ENCODE data around the gene RNF114.

Gene RNF114

DNA sequence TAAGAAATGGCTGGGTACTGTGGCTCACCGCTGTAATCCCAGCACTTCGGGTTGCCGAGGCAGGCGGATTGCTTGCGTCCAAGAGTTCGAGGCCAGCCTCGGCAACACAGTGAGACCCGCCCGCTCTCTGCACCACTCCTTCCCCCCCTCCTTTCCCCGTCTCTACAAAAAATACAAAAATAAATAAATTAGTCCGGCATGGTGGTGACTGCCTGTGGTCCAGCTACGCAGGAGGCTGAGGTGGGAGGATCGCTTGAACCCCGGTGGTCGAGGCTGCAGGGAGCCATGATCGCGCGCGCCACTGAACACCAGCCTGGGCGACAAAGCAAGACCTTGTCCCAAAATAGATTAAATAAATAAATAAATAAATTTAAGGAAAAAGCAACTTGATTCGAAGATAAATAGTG is 448 bp upstream of the RNF114 start:
- TF ChIP-seq, protein P1, sequence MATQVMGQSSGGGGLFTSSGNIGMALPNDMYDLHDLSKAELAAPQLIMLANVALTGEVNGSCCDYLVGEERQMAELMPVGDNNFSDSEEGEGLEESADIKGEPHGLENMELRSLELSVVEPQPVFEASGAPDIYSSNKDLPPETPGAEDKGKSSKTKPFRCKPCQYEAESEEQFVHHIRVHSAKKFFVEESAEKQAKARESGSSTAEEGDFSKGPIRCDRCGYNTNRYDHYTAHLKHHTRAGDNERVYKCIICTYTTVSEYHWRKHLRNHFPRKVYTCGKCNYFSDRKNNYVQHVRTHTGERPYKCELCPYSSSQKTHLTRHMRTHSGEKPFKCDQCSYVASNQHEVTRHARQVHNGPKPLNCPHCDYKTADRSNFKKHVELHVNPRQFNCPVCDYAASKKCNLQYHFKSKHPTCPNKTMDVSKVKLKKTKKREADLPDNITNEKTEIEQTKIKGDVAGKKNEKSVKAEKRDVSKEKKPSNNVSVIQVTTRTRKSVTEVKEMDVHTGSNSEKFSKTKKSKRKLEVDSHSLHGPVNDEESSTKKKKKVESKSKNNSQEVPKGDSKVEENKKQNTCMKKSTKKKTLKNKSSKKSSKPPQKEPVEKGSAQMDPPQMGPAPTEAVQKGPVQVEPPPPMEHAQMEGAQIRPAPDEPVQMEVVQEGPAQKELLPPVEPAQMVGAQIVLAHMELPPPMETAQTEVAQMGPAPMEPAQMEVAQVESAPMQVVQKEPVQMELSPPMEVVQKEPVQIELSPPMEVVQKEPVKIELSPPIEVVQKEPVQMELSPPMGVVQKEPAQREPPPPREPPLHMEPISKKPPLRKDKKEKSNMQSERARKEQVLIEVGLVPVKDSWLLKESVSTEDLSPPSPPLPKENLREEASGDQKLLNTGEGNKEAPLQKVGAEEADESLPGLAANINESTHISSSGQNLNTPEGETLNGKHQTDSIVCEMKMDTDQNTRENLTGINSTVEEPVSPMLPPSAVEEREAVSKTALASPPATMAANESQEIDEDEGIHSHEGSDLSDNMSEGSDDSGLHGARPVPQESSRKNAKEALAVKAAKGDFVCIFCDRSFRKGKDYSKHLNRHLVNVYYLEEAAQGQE (IDR thresholded peaks at IDR 0.05; ENCODE audit: insufficient read depth in 1 of 2, low read depth in 2 of 2, low read length in 2 of 2): no peak
- TF ChIP-seq FOXP2 (optimal IDR thresholded peaks at IDR 0.05; ENCODE audit: borderline replicate concordance, extremely low read depth, extremely low read length, insufficient read depth) (no peak), SIN3A (IDR thresholded peaks at IDR 0.05; ENCODE audit: borderline replicate concordance, insufficient read depth, low read length) (no peak), TAF1 (IDR thresholded peaks at IDR 0.05; ENCODE audit: borderline replicate concordance, insufficient read depth, low read length) (no peak), POLR2AphosphoS5 (IDR thresholded peaks at IDR 0.05; ENCODE audit: low read depth, low read length) (no peak)

GRCh38 chr20:49937027-49937929 is 1.1 kb downstream of the RNF114 start:
- TF ChIP-seq SIN3A (IDR thresholded peaks at IDR 0.05; ENCODE audit: borderline replicate concordance, insufficient read depth, low read length) (no peak), POLR2AphosphoS5 (IDR thresholded peaks at IDR 0.05; ENCODE audit: low read depth, low read length) (peak; percentile 37; the same call in 1 of the 2 replicates), TAF1 (IDR thresholded peaks at IDR 0.05; ENCODE audit: borderline replicate concordance, insufficient read depth, low read length) (no peak)

GRCh38 chr20:49938173-49939163 is 2.3 kb downstream of the RNF114 start:
- TF ChIP-seq, protein P1 (IDR thresholded peaks at IDR 0.05; ENCODE audit: insufficient read depth in 1 of 2, low read depth in 2 of 2, low read length in 2 of 2): no peak
- TF ChIP-seq SIN3A (IDR thresholded peaks at IDR 0.05; ENCODE audit: borderline replicate concordance, insufficient read depth, low read length): no peak
- TF ChIP-seq TAF1 (IDR thresholded peaks at IDR 0.05; ENCODE audit: borderline replicate concordance, insufficient read depth, low read length): no peak
- TF ChIP-seq FOXP2 (optimal IDR thresholded peaks at IDR 0.05; ENCODE audit: borderline replicate concordance, extremely low read depth, extremely low read length, insufficient read depth): no peak
- no peak for TF ChIP-seq POLR2AphosphoS5 (IDR thresholded peaks at IDR 0.05; ENCODE audit: low read depth, low read length)

GRCh38 chr20:49941456-49941855 is 5.3 kb downstream of the RNF114 start:
- TF ChIP-seq FOXP2 (optimal IDR thresholded peaks at IDR 0.05; ENCODE audit: borderline replicate concordance, extremely low read depth, extremely low read length, insufficient read depth) (no peak), TAF1 (IDR thresholded peaks at IDR 0.05; ENCODE audit: borderline replicate concordance, insufficient read depth, low read length) (no peak), SIN3A (IDR thresholded peaks at IDR 0.05; ENCODE audit: borderline replicate concordance, insufficient read depth, low read length) (no peak), POLR2AphosphoS5 (IDR thresholded peaks at IDR 0.05; ENCODE audit: low read depth, low read length) (no peak)
- TF ChIP-seq, protein P1 (IDR thresholded peaks at IDR 0.05; ENCODE audit: insufficient read depth in 1 of 2, low read depth in 2 of 2, low read length in 2 of 2): no peak

- no peak for TF ChIP-seq FOXP2 (optimal IDR thresholded peaks at IDR 0.05; ENCODE audit: borderline replicate concordance, extremely low read depth, extremely low read length, insufficient read depth)
- TF ChIP-seq SIN3A (IDR thresholded peaks at IDR 0.05; ENCODE audit: borderline replicate concordance, insufficient read depth, low read length): no peak
- TF ChIP-seq TAF1 (IDR thresholded peaks at IDR 0.05; ENCODE audit: borderline replicate concordance, insufficient read depth, low read length): no peak
- TF ChIP-seq, protein P1 (IDR thresholded peaks at IDR 0.05; ENCODE audit: insufficient read depth in 1 of 2, low read depth in 2 of 2, low read length in 2 of 2): no peak
- TF ChIP-seq POLR2AphosphoS5 (IDR thresholded peaks at IDR 0.05; ENCODE audit: low read depth, low read length): no peak
Measured at GRCh38 chr20:49942303-49942702, 6.1 kb downstream of the RNF114 start.
